ENCODE measurements around the gene HOXA10.

Gene HOXA10

DNA sequence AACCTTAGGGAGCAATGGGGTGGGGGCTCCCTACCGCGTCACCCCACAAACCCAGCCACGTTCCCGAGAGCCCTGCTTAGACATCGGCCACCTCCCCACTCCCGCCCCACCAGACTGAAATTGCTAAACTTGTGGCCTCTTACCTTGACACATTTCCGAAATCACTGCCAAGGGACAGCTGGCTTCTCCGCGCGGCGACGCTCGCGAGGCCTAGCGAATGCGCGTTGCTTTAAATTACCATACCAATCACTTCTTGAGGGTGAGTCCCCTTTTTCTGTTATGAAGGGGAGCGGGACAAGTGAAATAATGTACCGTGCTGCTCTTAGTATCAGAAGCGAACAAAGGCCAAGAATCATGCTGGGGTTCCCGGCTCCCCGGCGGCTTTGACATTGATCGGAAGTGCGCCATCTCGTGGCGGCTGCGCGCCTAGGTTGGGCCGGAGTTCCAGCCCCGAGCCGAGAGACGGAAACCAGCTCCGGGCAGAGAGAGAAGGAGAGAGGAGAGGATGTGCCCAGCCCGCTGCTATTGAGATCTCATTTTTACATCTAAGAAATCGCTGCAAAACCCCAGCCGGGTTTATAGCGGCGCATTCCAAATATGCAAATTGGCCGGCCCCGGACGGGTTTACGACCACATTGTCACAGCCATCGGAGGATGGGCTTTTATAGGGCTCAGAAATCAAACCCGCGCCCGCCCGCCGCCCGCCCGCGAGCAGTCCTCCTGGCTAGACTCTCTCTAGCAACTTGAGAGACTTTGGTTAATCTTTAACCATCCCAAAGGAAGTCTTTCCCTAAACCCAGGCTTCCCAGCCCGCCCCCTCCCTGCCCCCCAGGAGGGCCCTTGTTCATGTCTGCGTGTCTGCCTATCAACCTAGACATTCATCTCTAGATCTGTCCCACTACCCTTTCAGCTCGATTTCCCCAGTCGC is 5.6 kb upstream of the HOXA10 start:
- no peak for DNase-seq (ENCODE audit: low spot score)

DNA sequence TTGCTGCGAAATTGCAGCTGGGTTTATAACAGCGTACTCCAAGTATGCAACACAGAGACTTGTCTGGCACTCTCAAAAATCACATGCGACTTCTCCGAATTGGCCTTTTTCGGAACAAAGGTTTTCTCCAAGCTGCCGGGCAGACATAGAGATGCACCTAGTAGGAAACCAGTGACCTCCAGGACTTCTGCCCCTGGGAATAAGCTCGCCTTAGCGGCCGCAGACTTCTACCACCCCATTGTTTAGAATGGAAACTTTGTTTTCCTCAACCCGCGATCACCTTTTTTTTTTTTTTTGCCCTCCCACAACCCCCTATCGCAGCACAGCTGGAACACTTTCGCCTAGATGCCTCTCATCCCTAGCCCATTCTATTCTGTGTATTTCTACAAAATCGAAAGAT is 4.9 kb upstream of the HOXA10 start:
- DNase-seq (ENCODE audit: low spot score), result no peak

DNA sequence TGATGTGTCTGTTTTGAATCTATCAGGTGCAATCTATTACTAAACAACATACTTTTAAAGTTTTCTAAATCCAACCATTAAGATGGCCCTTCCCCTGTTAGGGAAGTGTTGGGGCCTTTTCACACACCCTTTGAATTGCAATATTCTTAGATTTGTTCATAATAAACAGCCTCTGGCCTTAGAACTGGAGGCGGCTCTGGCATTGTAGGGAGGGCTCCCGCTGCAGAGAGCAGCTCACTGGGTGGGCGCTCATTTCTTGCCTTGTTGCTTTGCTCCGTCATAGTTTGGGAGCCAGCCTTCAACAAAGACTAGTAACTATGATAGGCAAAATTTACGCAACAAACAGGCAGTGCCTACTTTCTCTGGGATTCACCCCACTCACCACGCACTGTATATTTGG is 4.2 kb upstream of the HOXA10 start:
- DNase-seq (ENCODE audit: low spot score), result no peak

- no peak for DNase-seq (ENCODE audit: low spot score)
These were observed 3.7 kb upstream of the HOXA10 start for GRCh38 chr7:27177795-27178320.

DNA sequence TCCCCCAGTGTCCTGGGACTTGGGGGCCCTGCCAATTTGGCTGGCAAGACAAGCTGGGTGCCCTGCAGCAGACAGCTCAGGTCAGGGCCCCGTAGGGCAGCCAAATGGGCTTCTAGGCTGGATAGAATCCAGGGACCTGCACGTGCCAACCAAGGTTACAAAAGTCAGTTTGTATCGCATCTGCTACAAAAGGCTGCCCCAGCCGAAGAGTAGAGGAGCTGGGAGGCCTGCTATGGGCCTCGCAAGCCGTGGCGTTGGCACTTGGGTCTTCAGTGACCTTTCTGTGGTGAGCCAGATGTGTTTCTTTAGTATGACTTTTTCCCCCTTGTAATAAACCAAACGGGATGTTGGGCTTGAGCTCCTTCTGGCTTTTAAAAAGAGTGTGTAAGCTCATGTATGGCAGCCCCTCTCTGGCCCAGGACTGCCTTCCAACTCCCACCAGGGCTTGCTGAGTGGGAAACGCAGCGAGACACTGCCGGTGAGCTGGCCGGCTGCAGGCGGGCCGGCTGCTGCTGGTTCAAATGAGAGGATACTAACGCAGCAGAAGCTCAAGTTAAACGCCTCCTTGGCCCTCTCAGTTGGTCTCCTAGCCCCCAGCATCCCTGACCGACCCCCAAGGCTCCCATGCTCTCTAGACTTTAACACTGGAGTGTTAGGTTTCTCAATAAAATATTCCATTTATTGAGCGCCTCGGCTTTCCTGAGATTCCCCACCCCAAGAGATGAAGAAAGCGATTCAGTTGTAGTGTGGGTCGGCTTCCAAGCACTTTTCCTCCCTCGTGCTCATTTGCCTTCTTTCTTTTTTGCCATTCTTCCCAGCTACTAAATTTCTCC is 3.1 kb upstream of the HOXA10 start:
- DNase-seq (ENCODE audit: low spot score), result no peak

- no peak for DNase-seq (ENCODE audit: low spot score)
These were observed 2.4 kb upstream of the HOXA10 start for GRCh38 chr7:27176524-27176845.

GRCh38 chr7:27175626-27176523 is 1.8 kb upstream of the HOXA10 start:
- DNase-seq (ENCODE audit: low spot score), result no peak

GRCh38 chr7:27174874-27175625 is 930 bp upstream of the HOXA10 start:
- DNase-seq (ENCODE audit: low spot score), result no peak

DNA sequence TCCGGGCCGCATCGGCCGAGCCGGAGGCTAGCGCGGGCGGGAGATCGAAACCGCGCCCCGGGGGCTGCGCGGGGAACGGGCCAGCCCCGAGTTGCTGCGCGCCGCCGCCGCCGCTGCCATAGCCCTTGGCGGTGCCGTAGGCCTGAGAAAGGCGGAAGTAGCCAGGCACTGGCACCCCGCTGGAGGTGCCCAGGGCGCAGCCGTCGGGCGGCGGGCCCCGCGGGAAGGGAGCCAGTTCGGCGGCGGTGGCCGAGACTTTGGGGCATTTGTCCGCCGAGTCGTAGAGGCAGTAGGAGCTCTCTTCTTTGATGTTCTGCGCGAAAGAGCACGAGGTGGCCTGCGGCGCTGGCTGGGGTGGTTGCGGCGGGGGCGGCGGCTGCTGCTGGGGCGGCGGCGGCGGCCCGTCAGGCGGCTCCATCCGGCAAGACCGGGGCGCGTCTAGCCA is 587 bp downstream of the HOXA10 start:
- no peak for DNase-seq (ENCODE audit: low spot score)

GRCh38 chr7:27172823-27173510 is 1.2 kb downstream of the HOXA10 start:
- no peak for DNase-seq (ENCODE audit: low spot score)

DNA sequence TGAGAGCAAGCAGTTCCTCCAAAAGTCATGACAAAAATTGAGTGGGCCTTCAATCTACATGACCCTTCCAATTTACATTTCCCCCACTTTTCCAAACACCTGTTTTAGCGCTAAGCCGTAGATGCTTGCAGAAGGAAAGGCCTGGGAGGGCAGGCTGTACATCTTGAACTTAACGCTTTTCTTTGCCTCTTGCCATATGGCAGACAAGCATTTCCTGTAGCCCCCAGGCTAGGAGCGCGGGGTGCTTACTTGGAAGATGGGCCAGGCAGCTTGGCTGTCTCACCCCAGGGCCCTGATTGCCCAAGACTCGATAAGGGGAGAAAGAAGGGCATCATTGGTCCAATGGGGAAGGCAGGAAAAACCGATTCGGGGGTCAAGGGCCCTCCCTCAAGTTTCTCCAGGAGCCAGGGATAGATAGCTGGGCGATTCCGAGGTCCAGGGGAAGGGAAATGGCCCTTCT is 1.8 kb downstream of the HOXA10 start:
- no peak for DNase-seq (ENCODE audit: low spot score)

DNA sequence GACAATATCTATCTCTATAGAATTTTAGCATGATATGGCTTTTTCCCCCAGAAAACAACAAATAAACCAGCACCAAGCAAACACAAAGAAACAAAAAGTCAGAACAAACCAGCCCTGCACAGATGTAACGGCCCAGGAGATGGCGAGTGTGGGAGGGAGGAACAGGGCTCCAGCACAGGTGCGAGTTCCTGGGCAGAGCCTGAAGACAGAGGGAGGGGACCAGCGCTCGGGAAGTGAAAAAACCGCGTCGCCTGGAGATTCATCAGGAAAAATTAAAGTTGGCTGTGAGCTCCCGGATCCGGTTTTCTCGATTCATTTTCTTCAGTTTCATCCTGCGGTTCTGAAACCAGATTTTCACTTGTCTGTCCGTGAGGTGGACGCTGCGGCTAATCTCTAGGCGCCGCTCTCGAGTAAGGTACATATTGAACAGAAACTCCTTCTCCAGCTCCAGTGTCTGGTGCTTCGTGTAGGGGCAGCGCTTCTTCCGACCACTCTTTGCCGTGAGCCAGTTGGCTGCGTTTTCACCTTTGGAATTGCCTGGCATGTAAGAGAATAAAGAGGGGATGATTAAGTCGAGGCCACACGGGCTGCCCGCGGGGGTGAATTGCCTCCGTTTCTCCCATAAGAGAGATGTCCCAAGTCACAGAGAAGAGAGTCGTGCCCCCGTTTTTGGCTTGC is 2.3 kb downstream of the HOXA10 start:
- DNase-seq (ENCODE audit: low spot score), result no peak

DNA sequence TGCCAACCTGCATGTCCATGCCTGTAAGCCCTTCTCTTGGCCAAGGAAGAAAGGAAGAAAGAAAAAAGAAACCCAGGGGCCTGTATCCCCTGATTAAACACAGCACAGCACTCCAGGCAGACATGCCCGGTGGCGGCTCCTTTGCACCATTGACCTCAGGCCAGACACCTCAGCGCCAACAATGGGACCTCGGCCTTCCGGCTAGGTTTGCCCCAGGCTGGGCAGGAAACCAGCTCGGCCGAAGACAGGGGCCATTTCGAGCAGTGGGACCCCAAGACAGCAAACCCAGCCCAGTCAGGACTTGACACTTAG is 2.8 kb downstream of the HOXA10 start:
- no peak for DNase-seq (ENCODE audit: low spot score)

GRCh38 chr7:27170426-27171324 is 3.4 kb downstream of the HOXA10 start:
- no peak for DNase-seq (ENCODE audit: low spot score)

- DNase-seq (ENCODE audit: low spot score), result no peak
These were observed 4.3 kb downstream of the HOXA10 start for GRCh38 chr7:27169658-27170425.

DNA sequence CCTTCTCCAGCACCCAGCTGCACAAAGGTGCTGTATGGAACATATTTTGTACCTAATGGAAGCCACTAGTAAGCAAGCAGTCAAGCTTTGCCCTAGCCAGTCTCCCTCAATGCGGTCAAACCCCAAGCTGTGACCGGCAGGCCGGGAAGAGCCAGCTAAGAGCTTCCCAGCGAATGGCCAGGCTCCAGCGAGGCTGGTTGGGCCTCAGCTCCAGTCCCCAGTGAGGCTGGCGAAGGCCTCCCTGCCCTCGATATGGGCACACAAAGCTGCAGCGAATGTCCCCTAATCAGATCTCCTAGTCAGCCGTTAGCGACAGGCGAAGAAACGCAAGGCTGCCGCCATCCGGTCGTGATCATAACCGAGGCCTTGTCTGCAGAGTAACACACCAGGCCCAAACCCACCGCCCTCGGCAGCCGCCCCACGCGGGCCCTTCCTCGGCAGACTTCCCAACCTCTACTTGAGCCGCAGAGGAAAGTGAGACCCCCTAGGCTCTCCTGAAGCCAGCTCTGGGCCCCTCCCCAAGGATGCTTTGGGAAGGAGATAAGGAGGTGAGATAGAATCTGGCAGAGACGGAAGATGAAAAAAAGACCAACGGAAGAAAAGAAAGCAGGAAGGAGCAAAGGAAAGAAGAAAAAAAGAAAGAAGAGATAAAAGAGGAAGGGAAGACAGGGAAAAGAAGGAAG is 5.7 kb downstream of the HOXA10 start:
- DNase-seq (ENCODE audit: low spot score), result no peak

DNA sequence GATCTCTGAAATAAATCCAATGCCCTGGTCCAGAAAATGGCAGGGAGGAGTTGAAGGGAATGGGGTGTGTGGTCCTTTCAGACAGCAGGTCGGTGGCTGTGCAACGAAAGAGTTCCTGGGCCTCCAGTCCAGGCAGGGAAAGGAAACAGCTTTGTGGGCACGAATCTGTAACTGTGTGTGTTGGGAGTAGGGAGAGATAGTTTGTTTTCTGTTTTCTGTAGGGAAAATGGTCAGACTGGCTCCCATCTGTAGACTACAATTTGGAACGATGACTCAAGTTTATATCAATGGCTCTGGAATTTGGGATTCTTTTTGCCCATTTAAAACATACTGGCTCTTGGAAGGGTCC is 6.2 kb downstream of the HOXA10 start:
- DNase-seq (ENCODE audit: low spot score), result no peak

All from pons (tissue), 1 donor.